Measurements from ENCODE around the gene ACTR10. TPM values are rescaled to one million over a fixed set of nuclear protein-coding genes. Genes with fewer than 3 reads are reported as not detected.

Gene ACTR10
- total RNA-seq (10 to 100 TPM; 54.1 to 87.3 (median 71.2) TPM), polyA plus RNA-seq (100 to 1,000 TPM in 1 of 2 donors, 10 to 100 TPM in 1; 80.1 to 105 TPM)
- long read RNA-seq, donor 1, transcript ACTR10-201 (13 exons, 2,419 nt), result major isoform, 473 of 517 reads
- long read RNA-seq, donor 1, transcript ACTR10-211 (4 exons, 540 nt), result minor isoform, 5 of 517 reads
- long read RNA-seq, donor 1, partial matches to known transcripts, result 13 of 517 reads
- long read RNA-seq, donor 1, other reads (novel, unspliced or antisense), result 24 of 517 reads
- long read RNA-seq, donor 2, transcript ACTR10-201 (13 exons, 2,419 nt), result major isoform, 49 of 65 reads
- long read RNA-seq, donor 2, partial matches to known transcripts, result 15 of 65 reads
- long read RNA-seq, donor 2, other reads (novel, unspliced or antisense), result 0 of 65 reads
- long read RNA-seq, donor 3, transcript ACTR10-201 (13 exons, 2,419 nt), result major isoform, 113 of 123 reads
- long read RNA-seq, donor 3, partial matches to known transcripts, result 5 of 123 reads
- long read RNA-seq, donor 3, other reads (novel, unspliced or antisense), result 4 of 123 reads

DNA sequence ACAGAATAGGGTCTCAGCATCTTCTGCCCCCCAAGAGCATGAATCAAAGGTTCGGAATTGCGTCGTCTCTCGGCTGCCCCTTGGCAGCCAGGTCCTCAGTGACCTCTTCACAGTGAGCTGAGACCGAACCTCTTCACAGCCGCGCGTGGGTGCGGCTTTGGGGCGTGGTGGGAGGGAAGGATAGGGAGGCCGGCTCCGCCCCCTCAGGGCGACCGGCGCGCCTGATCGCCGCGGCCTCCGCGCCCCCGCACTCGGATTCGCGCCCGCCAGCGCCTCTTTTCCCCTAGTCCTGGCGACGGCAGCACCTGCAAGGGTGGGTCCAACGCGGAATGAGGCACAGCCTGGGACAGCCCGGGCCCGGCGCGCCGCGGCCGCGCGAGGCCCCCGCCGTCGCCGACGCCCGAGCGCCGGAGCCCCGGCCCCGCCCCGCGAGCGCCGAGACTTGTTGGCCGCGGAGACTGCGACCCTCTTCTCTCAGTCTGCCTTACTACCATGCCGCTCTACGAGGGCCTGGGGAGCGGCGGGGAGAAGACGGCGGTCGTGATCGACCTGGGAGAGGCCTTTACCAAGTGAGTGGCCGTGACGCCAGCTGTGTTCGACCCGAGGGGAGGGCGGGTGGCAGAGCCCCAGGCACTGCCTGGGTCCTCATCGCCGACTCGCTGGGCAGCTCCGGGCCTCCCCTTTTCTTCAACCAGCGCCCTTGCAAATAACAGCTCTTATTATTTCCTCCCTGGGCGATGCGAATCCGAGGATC lies at the start of gene ACTR10:
Gene ACTR10, plus strand, starts transcription at position 424 of the 754 bp plus-strand sequence. Its CDS starts 69 bp downstream, at position 493.
- Histone ChIP-seq H3K4me3 (peak within 1 kb of the TSS; percentile 91), H3K9me3 (no peaks in the 10 kb centered on the region), H3K27ac (peak within 1 kb of the TSS; percentile 91 to 96), H3K27me3 (no peaks in the 10 kb centered on the region), H3K4me1 (ENCODE audit: insufficient read depth) (peaks cover 2% of the 10 kb centered on the region), H3K36me3 (no peaks in the 10 kb centered on the region)
- 0% methylated on average over 32 to 78 of the region's 78 CpGs for WGBS, 3 donors
- TF ChIP-seq CTCF (IDR thresholded peaks at IDR 0.05) (no peak), POLR2A (IDR thresholded peaks at IDR 0.05) (peak; percentile 32)
- DNase-seq, result peak; percentile 82 to 93 (median 89)
- intact Hi-C loops (cut with DNase I), result loop anchor here in 2 of 4 donors (2.0 kb wide), 2 partner anchors 39 to 45 kb away; partner anchors contain the start of gene PSMA3 (in 1 of the 2)

GRCh38 chr14:58150243-58150805 lies 49.6 kb upstream of the ACTR10 start:
- no peaks in the 10 kb centered on the region for H3K36me3 ChIP-seq
- no peak for TF ChIP-seq CTCF (IDR thresholded peaks at IDR 0.05)
- no peak for TF ChIP-seq EP300 (IDR thresholded peaks at IDR 0.05)
- no peak for TF ChIP-seq POLR2A (IDR thresholded peaks at IDR 0.05)
- H3K4me3 ChIP-seq, result no peak overlapping the region
- 86 to 91% (median 90%) methylated on average over 6 of the region's 6 CpGs for WGBS, 3 donors
- H3K4me1 ChIP-seq (ENCODE audit: insufficient read depth), result peaks cover 2% of the 10 kb centered on the region
- intact Hi-C loops (cut with DNase I), result no loop called here
- no peaks in the 10 kb centered on the region for H3K9me3 ChIP-seq
- no peaks in the 10 kb centered on the region for H3K27me3 ChIP-seq
- DNase-seq, result no peak
- no peak overlapping the region for H3K27ac ChIP-seq

DNA sequence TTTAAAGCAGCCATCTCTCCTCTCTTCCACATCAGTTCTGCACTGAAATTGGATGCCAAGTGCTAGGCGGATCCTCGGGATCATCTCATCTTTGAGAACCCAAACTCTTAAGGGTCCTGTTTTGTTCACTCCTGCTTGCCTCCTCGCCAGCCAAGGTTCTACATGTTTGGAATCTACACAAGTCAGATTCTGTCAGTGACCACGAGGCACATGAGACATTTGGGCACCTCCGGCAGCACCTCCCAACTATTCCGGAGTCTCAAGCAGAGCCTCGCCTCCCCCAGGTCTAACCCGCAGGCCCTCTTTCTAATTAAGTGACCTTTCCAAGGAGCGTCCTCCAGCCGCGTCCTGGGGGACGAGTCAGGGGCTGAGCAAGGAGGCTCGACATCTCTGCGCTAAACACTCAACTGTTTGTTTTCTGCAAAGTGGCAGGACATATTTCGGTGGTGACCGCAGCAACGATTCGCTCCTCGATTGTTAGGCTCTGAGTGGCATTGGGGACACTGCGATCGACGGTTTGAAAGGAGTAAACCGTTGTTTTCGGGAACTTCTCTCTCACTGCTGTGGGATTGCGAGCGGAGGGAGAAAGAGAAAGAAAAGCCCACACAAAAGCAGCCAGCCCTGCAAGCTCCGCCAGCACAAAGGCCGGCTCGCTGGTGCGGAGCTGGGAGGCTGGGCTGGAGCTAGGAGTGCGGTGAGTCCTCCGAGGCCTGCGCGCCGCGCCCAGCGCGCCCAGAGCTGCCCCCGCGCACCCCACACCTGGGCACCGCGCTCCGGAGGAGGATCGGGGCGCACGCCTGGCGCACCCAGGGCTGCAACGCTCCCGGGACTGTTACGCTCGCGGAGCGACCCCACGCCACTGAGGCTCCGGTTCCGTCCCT lies 48.6 kb upstream of the ACTR10 start:
- Histone ChIP-seq H3K4me3 (peak overlapping the region; percentile 91), H3K36me3 (no peaks in the 10 kb centered on the region), H3K9me3 (no peaks in the 10 kb centered on the region), H3K4me1 (ENCODE audit: insufficient read depth) (peaks cover 2% of the 10 kb centered on the region), H3K27ac (peak overlapping the region; percentile 38 to 73), H3K27me3 (no peaks in the 10 kb centered on the region)
- 0 to 1% (median 1%) methylated on average over 38 to 56 of the region's 56 CpGs for WGBS, 3 donors
- intact Hi-C loops (cut with DNase I), result no loop called here
- DNase-seq, result peak in 4 of 5 donors; percentile 21 to 57 (median 28)
- no peak for TF ChIP-seq EP300 (IDR thresholded peaks at IDR 0.05)
- TF ChIP-seq POLR2A (IDR thresholded peaks at IDR 0.05), result no peak
- TF ChIP-seq CTCF (IDR thresholded peaks at IDR 0.05), result no peak
